ENCODE data around the gene GTPBP2.
A peak's percentile ranks its signal among the peaks of the same experiment; 100 is the strongest.
"Not testable (repeated sequence)": the region's sequence is repeated elsewhere in the genome, so short reads cannot be mapped to it uniquely, and the experiment has no call there.

The GTPBP2 gene

GRCh38 chr6:43662948-43663347, 33.9 kb upstream of the GTPBP2 start:
- not testable (repeated sequence) for DNase-seq (ENCODE audit: low read depth, low spot score)

- no peak for DNase-seq (ENCODE audit: low read depth, low spot score)
Observed at GRCh38 chr6:43658161-43658560, 29.1 kb upstream of the GTPBP2 start.

DNA sequence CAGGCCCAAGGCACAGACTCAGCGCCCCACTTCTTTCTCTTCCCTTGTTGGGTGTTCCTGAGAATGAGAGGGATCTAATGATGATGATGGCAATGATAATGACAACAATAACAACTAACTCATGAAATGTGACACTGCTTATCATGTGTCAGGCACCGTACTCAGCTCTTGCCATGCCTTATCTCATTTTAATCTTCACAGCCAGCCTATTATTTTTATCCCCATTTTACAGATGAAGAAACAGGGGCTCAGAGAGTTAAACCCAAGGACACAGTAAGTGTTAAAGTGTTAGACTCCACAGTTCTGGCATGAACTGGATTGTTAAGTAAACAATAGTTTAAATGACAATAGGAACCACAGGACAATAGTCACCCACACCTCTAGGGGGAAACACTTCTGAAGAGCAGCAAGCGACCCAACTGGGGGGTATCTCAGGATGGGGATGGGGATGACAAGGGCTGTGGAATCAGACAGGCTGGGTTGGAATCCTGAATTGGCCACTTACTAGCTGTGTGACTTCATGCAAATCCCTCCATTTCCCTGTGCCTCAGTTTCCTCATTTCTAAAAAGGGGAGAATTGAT, 28.2 kb upstream of the GTPBP2 start:
- DNase-seq (ENCODE audit: low read depth, low spot score): no peak

GRCh38 chr6:43652822-43653221, 23.8 kb upstream of the GTPBP2 start:
- DNase-seq (ENCODE audit: low read depth, low spot score): not testable (repeated sequence)

DNA sequence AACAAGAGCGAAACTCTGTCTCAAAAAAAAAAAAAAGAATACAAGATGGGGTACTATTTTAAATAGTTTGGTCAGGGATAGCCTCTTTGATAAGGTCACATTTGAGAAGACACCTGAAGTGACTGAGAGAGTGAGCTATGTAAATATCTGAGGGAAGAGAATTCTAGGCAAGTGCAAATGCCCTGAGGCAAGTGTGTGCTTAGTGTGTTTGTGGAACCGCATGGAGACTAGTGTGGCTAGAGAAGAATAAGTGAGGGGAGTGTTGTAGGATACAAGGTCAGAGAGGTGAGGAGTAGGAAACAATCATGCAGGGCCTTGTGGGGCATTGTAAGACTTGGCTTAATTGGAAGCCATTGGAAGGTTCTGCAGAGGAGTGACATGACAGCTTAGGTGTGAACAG, 19.2 kb upstream of the GTPBP2 start:
- DNase-seq (ENCODE audit: low read depth, low spot score): no peak

DNA sequence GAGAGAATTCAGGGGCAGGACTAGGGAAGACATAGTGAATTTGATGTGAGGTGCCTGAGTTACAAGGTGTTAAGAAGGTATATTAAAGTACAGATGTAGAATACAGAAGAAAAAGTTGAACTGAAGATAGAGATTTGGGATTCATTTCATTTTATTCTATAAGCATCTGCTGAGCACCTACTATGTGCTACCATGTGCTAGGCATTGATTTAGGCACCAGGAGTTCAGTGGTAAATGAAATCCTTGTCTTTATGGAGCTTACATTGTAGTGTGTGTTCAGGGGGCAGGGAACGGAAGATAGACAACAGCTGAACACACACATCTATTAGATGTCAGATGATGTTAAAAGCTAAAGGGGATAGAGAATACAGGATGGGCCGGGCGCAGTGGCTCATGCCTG, 18.5 kb upstream of the GTPBP2 start:
- no peak for DNase-seq (ENCODE audit: low read depth, low spot score)

GRCh38 chr6:43645613-43645964, 16.5 kb upstream of the GTPBP2 start:
- DNase-seq (ENCODE audit: low read depth, low spot score): no peak

DNA sequence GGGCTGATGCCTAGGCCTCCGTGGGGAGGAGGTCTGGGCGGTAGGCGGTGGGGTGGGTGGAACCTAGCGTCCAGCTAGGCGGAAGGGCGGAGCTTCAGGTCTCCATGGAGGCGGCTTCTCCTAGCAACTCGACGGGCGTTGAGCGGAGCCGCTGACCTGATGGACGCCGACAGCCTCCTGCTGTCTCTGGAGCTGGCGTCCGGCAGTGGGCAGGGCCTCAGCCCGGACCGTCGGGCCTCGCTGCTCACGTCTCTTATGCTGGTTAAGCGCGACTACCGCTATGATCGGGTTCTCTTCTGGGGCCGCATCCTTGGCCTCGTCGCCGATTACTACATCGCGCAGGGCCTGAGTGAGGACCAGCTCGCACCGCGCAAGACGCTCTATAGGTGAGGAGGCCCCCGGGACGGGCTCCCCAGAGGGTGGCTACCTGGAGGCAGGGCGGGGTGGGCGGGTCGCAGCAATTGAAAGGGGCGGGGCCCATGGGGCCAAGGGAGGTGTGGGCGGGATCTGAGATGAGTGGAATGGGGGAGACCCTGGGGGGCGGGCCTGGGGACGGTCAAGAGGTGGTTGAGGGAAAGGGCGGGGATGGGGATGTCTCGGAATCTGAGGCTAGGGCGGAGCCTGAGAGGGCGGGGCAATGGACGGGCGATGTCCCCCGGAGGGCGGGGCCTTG, 16.0 kb upstream of the GTPBP2 start, which contains the start of gene RSPH9:
TSS of gene RSPH9 (plus strand) at position 97 of the 673 bp plus-strand sequence. CDS start at position 160, 63 bp downstream.
- DNase-seq (ENCODE audit: low read depth, low spot score): no peak

DNA sequence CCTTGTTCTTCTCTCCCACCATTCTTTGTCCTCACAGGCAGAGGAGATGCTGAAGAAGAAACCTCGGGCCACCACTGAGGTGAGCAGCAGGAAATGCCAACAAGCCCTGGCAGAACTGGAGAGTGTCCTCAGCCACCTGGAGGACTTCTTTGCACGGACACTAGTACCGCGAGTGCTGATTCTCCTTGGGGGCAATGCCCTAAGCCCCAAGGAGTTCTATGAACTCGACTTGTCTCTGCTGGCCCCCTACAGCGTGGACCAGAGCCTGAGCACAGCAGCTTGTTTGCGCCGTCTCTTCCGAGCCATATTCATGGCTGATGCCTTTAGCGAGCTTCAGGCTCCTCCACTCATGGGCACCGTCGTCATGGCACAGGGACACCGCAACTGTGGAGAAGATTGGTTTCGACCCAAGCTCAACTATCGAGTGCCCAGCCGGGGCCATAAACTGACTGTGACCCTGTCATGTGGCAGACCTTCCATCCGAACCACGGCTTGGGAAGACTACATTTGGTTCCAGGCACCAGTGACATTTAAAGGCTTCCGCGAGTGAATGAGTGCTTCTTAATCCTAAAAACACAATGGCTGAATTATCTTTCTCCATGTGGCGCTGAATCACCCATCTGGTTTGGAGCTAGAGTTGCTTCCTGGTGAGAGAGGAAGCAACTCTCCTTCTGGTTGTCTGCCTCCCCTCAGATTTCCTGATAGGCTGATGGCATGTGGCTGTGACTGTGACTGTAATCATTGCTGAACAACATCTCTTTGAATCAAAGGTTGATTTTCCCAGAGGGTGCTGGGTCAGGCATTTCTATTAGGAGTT, 11.1 kb upstream of the GTPBP2 start:
- no peak for DNase-seq (ENCODE audit: low read depth, low spot score)

GRCh38 chr6:43636308-43636659, 7.2 kb upstream of the GTPBP2 start:
- no peak for DNase-seq (ENCODE audit: low read depth, low spot score)

DNA sequence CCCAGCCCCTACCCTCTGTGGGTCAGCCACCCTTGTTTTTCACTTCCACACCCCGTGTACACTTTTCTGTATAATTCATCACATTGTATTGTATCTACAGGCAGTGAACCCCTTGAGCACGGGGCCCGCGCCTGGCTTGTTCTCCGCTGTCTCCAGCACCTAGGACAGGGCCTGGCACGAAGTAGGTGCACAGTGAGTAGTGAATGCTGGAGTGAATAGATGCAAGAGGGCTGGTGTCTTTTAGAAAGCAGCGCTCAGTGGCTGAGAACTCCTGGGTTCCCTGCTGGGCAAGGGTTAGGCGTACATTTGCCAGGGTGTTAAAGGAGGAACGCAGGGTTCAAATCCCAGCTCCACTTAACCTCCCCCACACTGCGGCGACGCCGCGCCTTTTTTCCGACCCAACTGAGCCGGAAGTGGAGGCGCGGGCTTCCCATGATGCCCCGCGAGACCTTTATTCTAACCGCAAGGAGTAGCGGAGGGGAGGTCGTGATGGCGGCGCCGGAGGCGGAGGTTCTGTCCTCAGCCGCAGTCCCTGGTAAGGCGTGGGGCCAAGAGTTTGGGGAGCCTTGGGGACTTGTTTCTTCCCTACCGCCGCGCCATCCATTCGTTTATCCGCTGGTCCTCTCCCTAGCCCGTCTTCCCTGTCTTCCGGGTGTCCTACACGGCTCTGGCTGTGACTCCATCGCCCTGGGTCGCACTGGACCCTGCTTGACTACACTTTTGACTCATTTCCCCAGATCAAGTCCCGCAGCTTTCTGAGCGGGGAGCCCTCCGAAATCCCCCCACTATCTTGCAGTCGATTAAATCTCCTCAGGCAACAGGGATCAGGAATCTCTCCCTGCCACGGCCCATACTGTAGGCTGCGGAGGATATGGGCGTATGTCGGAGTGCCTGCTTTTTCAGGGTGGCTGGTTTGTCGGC, 6.6 kb upstream of the GTPBP2 start, which contains the start of gene MAD2L1BP:
TSS of gene MAD2L1BP (plus strand) at position 454 of the 921 bp plus-strand sequence. CDS start at position 490, 36 bp downstream.
- DNase-seq (ENCODE audit: low read depth, low spot score): no peak

- DNase-seq (ENCODE audit: low read depth, low spot score): no peak
Observed at GRCh38 chr6:43634702-43635303, 5.7 kb upstream of the GTPBP2 start.

- not testable (repeated sequence) for DNase-seq (ENCODE audit: low read depth, low spot score)
Observed at GRCh38 chr6:43633002-43633401, 3.9 kb upstream of the GTPBP2 start.

DNA sequence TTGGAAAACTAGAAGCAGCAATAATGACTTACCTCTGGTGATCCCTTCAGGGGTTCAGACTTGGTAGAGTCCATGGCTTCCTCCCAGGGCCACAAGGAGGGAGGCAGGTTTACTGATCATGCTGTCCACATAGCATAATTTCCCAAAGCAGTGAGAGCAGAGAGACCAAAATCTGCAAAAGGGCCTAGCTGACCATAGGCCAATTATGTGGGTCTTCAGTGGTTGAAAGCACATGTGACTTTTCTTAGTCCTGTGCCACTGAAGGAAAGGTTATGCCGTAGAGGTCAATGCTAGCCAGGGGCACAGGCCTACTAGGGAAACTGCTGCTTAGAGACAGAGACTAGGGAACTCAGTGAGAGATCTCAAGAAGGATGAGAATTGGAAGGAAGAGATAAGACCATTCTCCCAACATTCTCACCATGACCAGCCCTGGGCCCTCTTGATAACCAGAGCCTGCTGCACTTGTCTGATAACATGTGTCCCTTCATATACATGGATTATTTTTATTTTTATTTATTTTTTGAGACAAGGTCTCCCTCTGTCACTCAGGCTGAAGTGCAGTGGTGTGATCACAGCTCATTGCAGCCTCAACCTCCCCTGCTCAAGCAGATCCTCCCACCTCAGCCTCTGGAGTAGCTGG, 2.0 kb upstream of the GTPBP2 start:
- no peak for DNase-seq (ENCODE audit: low read depth, low spot score)

DNA sequence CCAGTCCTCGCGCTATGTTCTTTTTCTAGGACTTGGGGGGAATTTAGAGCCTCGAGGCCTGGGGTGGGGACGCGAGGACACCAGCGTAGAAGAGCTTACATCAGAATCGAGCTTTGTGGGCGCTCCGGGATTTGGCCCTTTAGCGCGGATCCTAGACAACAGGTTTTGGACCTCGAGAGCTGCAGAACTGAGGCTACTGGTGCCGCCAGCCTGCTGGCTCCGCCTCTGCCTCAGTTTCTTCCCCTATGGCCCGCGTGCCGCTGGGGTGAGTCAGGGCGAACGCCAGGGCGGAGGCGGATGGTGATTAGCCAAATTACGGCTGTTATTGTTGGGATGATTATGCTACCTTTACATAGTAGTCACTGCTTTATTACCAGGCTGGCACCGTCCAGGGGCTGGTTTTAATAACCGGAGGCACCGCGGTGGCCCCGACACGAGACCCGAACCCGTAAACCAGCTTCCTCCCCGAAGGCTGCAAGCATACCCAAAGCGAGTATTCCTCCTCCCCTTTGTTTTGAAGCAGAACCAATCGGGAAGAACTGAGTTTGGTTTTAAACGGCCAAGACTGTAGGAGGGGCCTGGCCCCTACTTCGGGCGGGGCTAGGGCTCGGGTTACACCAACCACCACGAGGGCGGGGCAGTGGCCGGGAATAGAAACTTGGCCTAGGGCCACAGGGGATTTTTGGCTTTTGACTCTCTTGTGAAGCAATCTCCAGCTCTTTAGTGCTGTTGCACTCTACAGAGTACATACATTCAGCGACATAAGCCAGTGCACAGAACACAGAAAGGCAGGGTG, 639 bp upstream of the GTPBP2 start:
- DNase-seq (ENCODE audit: low read depth, low spot score): peak; percentile 88

- no peak for DNase-seq (ENCODE audit: low read depth, low spot score)
Observed at GRCh38 chr6:43628393-43629103, 516 bp downstream of the GTPBP2 start.

- DNase-seq (ENCODE audit: low read depth, low spot score): no peak
Observed at GRCh38 chr6:43627008-43627825, 1.8 kb downstream of the GTPBP2 start.

DNA sequence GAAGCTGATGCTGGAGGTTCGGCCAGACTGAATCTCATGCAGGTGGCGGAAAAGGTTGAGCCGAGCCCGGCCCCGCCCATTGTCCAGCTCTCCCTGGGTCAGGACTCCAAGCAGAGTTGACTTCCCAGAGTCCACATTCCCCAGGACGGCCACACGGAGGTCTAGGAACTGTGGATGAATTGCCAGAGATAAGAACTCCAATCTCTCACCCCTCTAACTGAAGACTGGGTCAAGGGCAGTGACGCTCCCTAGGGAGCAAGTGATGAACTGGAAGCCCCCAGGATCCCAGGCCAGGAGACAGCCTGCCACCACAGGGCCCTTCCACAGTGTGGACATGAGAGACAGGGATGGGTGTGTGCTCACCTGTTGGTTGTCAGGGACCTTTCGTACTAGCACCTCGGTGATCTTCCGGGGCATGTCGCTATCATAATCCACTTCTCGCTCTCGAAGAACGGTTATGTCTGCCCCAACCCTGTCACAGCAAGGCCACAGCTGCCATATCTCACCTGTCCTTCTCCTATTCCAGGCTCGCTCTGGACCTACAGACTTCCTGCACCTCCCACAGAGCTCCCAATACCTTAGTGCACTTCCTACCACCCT, 3.6 kb downstream of the GTPBP2 start:
- DNase-seq (ENCODE audit: low read depth, low spot score): no peak

All from brain pericyte (primary cell).